HG02884 (cell line): Measurements from ENCODE around the gene PLOD2.
"Not testable (repeated sequence)": the region's sequence is repeated elsewhere in the genome, so short reads cannot be mapped to it uniquely, and the experiment has no call there.

Experiments
- ATAC-seq: cut with Tn5 transposase; IDR thresholded peaks from one replicate; pipeline ENCODE4 v1.9.1; 2021; ENCODE audit warnings: mild to moderate bottlenecking, moderate library complexity; ENCODE audit not compliant: unreplicated experiment

PLOD2 gene

DNA sequence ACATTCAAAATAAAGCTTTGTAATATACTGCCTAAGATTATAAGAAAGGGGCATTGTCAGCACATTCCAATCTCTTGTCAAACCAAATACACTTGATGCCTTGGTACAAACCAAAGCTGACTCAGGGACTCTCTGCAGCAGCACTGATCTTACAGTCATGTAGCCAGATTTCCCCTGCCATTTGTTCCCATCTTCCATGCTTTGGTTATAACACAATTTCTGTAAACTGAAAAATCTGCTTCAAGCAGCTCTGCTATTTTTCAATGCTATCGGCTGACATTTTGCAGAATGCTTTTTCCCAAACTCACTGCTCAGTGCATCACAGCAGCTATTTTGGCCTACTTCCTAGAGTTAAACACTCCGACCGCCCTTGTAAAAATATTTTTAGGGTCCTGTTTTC, 18.2 kb downstream of the PLOD2 start:
- ATAC-seq, result no peak

DNA sequence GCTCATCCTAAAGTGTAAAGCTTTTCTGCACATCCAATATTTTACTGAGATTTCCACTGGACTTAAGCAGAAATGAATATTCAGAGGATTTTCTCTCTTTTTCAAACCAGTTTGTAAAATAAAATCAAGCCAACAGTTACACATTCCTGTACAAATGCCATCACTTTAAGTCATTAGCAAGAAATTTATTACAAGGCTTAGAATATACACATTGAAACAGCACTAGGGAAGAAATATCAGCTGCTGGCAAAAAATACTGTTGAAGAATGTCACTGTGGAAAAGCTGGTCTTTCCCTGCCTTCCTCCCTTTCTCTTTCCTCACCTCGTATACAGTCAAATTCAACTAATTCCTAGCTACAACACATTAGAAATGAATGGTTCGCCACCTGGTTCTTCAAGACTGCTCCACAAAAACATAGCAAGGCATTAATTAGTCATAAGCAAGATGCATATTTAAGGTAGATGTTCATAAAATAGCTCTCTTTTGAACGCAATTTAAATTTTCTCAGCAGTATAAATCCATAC, 21.3 kb downstream of the PLOD2 start:
- ATAC-seq, result no peak

DNA sequence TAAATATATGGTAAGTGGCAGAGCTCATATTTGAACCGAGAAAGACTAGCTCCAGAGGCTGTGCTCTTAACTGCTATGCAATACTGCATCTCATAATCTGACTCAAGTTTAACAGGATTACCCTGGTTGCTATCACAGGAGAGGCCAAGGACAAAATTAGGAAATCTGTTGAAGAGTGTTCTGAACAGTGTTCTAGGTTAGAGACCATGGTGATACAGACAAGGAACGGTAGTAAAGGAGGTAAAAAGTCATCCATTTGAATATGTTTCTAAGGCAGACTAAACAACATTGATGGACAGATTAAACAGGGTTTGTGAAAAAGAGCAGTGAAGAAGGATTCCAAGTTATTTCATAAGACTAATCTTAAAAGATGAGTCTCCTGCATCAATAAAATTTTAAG, 22.1 kb downstream of the PLOD2 start:
- ATAC-seq, result no peak

DNA sequence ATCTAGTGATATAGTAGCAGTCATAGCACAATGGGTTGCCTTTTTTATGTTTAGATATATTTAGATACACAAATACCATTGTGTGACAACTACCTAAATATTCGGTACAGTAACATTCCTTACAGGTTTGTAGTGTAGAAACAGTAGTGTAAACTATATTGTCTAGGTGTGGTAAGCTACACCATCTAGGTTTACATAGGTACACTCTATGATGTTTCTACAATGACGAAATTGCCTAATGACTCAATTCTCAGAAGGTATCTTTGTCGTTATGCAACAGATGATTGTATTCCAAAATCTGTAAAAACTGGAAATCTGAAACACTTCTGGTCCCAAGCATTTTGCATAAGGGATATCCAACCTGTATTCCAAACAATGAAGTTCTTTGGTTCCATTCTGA, 24.3 kb downstream of the PLOD2 start:
- ATAC-seq, result no peak

DNA sequence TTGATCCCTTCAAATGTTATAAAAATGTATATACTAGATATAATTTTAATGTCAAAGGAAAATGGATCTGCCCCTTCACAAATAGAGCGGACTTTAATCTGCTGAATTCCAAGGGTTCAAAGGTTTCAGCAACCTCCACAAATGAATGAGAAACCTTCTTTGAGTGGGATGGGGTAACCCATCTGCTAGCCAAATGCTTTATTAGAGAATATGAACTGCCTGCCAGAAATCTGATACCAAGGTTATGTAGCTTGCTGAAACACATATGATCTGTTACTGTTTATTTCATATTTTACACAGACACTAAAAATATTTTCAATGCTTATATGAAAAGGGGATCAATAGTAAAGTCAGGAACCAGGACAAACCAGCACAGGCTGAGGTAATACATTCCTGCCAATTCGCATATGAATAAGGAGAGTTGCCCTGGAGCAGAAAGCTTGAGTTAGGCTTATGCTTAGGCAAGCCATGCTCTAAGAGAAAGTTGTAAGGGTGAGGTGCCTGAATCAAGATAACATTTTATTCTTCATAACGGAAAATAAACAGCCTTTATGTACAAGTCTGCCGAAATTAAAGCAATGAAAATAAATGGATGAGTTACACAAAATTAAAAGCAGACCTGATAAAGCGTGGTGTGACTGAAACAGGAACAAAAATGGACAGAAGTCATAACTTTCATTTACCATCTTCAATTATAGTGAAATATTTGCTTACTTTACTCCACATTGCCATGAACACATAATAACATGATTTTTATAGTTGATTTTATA, 26.5 kb downstream of the PLOD2 start:
- ATAC-seq, result no peak

DNA sequence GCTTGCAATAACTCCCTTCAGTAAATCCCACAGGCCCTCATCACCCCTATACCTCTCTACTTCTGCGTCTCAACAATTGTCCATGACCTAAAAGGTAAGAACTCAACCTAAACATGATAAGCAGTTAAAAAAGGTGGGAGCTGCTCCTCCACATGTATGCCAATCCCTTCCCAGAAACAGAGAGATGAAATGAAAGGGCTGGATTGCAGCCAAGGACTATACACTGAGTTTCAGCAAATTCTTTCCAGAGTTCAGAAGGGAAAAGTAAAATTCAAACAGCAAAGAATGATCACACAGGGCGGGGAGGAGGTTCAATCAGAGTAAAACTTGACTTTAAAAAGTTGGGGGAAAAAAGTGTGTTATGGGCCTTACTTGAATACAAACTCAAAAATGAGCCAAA, 27.5 kb downstream of the PLOD2 start:
- no peak for ATAC-seq

DNA sequence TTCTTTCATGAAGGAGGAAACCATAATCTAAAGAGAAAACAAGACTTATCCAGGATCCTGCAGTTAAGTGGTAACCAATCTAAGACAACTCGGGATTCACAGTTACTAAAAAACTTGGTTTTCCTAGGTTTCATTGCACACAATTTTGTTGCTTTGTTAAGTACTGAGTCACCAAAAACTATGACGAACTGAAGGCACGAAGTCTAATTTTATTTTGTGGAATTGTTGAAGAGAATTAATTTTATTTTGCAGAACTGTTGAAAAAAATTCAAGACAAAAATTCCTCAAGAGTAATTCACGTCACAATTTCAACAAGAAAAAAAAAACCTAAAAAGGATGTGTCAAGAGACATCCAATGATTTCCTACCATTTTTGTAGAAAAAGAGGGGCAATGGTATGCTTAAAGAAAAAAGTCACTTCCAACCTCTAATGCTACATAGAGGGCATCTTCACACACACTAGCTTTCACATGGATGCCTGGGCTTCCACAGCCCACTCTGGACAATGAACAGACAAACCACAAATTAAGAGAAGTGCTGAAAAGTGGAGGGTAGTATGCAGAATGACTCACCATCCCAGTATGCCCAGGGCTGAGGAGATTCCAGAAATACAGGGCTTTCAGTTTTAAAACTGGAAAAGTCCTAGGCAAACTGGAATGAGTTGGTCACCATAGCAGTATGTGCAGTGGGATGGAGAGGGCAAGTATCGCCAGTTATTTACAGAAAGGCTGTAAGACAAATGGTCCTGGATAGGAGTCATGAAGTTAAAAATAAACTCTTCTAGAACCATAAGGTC, 29.2 kb downstream of the PLOD2 start:
- no peak for ATAC-seq

DNA sequence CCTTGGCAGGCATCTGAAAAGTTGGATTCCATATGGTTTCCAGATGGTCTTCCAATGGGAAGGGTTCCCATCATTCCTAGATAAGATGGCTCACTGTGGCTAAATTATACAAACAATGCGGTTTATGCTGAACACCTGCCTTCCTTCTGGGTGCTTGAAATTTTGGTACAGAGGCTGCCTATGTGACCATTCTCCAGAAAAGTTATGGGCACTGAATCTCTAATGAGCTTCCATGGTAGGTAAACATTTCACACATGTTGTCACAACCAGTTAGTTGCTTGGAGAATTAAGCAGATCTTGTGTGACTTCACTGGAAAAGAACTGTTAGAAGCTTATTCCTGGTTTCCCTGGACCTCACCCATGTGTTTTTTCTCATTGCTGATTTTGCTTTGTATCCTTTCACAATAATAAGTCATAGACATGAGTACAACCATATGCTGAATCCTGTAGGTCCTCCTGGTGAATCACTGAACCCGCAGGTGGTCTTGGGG, 30.1 kb downstream of the PLOD2 start:
- no peak for ATAC-seq

DNA sequence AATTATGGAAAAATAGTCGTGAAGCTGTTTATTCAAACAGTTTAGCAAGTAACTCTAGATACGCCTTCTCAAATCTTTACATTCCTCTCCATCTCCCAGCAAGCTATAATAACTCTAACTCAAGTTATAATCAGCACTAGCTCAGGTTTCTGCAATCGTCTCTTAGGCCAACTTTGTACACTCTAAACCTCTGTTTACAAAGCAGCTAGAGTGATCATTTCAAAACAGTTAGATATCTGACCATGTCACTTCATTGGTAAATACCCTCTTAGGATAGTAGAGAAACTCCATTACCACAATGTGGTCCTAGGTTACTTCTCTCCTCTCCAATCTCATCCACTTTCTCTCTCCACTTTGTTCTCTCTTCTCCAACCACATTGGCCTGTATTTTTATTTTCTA, 31.2 kb downstream of the PLOD2 start:
- ATAC-seq, result no peak

DNA sequence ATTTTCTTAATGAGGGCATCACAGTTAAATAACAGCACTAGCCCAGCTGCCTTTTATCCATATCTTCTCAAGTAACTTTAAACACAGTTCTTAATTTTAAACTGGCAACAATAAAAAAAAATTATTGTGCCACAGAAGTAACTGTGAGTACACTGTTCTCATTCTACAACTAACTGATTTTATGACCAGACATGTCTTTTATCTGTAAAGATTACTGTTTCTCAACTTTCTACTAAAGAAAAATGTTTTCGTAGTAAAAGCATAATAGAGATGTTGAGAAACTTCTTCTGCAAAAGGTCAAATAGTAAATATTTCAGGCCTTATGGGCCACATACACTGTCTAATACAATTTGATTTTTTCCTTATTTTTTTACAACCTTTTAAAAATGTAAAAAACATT, 32.0 kb downstream of the PLOD2 start:
- no peak for ATAC-seq

DNA sequence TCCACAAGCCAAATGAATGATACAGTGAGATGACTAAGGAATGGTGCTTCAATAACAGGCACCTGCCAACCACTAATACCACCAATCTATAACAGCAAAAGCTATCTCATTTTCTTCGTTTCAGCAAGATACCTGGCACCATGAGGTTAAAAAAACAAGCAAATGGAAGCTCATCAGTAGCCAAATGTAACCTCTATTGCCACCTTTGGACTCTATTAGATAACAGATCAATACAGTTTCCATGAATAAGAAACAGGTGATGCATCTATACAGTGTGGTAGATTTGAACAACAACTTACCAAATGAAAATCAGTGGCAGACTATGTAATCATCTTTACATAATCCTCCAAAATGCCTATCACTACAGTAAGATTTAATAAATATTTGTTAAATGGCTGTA, 32.8 kb downstream of the PLOD2 start:
- no peak for ATAC-seq

DNA sequence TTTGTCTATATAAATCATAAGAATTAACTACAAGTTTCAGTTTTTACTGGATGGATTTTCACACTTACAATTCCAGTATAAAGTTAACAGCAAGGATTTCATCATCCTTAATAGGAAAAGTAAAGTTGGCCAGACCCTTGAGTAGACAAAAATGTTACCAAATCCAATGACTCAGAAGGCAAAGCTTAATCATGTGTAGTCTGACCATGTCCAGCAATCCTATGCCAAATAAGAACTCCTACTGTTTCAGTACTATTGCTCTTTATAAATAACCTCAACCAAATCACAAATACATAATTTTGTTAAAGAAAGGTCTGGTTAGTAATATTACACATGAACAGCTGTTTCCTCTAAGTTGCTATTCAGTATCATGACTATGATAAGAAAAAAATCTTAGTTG, 35.0 kb downstream of the PLOD2 start:
- no peak for ATAC-seq

DNA sequence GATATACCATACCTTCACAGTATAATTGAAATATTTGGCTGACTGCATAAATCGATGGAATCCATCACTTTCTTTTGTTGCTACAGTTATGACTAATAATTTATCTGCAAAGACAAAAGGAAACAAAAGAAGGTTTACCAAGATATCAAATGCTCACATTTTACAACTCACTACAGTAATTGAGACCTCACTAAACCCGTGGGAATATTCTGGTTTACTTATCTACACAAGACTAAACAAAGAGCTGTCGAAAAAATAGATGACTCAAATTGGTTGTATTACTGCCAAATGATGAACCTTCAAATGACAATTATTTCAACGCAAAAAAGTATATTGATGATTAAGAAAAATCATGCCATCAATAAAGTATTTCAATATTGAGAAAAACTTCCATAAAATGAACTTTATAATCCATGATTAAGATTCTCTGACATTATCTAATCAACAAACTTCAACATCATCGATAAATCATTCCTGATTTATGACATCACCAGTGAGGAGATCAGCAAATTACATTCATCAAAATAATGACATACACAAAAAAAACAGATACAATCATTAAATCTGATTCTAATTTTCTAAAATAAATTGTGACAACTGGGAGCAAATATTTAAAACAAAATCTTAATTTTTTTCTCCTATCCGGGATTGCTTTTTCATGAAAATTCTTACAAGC, 36.7 kb downstream of the PLOD2 start:
- no peak for ATAC-seq

DNA sequence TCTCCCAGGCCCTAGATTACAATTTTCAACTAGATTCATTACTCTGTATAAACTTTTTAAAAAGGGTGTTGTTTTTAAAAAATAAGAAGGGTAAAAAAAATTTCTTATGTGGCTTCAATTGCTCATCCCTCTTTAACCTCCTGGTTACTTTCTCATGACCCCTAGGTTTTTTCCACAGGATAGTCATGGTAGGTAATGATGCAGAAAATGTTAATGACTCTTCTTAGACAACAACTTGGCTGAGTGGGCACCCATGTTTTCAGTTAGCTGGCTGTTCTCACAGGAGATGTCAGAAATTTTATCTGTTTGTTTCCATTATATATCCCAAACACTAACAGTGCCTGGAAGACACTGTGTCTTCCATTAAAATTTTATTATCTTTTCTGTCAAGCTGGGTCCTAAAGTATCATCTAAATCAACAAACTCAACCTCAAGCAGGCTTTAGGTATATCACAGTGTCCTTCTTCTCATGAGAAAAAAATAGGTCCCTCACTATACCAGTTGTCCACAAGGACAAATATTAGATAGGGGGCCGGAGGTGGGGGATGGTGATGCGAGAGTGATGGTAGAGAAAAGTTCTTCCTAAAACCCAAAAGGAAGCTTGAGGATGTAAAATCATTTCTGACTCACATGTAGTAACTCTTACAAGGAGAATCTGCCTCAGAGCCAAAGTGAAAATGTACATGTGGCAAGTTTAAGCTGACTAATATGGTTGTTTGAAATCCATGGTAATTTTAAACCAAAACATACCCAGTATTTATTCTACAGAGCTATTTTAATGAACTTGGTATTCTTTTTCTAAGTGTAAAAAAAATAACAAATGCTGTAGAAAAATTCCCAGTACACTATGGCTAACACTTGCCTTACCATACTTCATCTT, 43.3 kb downstream of the PLOD2 start:
- no peak for ATAC-seq

DNA sequence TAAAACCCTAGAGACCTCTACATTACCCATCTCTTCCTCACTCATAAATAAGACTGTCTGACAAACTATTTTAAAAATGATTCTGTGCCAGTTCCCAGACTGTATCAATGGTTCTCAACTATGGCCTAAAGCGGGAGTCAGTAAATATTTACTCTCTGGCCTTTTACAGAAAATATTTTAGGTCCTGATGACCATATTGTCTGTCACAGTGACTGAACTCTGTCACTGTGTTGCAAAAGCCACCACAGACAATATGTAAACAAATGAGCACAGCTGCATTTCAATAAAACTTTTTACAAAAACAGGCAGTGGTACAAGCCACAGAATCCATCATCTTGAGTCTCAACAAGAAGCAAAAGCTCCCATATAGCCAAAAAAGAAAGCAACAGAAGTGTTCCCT, 45.4 kb downstream of the PLOD2 start:
- no peak for ATAC-seq

DNA sequence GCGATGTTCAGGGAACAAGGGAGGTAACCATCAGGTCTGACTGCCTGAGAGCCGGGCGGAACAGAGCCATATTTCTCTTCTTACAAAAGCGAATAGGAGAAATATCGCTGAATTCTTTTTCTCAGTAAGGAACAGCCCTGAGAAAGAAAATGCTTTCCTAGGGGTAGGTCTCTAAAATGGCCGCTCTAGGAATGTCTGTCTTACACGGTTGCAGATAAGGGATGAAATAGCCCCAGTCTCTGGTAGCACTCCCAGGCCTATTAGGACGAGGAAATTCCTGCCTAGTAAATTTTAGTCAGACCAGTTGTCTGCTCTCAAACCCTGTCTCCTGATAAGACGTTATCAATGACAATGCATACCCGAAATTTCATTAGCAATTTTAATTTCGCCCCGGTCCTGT, 47.2 kb downstream of the PLOD2 start:
- not testable (repeated sequence) for ATAC-seq

DNA sequence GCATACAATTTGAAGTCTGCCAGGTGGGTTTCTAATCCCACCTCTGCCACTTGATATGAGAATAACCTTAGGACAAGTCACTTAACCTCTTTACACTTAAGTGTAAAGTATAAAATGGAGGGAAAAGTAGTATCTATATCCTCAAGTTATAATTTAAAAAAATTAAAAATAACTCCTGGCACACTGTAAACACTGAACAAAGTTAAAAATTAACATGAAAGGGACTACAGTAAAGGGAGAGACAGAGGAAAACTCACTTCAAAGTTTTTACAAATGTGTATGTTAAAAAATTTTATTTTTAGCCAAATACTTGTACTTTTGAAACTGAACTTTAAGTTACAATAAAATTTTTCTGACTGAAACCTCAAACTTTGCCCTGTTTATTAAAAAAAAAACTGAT, 49.6 kb downstream of the PLOD2 start:
- no peak for ATAC-seq

DNA sequence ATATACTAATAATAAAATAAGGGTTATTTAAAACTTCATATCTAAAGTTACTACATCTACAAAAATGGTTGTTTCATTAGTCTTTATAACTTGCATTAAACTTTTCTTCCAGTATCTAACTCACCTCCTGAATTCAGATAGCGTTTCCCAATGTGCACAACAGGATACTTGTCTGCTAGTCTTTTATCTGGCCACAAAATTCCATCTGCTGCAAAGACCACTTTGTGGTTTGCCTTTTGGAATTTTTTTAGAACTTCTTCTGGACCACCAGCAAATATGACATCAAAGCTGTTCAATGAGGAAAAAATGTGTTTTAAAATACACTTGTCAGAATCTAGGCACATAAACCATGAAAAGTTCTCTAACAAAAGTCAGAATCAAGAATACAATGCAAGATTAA, 50.8 kb downstream of the PLOD2 start:
- no peak for ATAC-seq

DNA sequence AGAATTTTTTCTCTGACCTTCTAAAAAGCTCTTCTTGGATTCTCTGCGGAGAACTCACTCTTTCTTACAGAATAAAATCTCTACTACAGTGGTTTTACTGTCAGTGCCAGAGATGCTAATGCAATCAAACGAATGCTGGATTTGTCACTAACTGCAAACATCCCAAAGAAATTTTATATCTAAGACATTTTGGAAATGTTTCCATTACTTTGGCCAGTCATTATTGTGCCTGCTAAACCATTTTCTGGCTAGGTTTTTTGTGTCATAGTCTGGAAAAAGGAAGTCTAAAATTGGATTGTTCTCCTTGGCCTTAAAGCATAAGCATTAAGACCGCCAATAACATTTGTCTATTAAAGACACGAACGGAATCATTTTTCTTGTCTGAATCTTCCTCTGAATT, 54.0 kb downstream of the PLOD2 start:
- ATAC-seq, result no peak

DNA sequence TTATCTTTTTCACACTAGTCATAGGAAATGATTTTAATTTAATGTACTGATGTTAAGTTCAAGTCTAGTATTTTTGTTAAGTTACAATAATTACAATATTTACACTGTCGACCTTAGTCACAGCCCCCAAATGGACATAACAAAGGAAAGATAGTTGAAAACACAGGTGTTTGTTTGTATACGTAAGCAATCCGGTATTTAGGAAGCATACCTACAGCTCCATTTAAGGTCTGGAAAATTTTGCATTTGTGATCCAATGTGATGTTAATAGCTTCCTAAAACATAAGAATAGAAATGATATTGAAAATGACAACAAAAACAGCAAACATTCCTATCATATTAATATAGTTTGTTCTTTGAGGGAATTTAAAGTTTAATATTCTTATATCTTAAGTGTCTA, 56.9 kb downstream of the PLOD2 start:
- ATAC-seq, result no peak

DNA sequence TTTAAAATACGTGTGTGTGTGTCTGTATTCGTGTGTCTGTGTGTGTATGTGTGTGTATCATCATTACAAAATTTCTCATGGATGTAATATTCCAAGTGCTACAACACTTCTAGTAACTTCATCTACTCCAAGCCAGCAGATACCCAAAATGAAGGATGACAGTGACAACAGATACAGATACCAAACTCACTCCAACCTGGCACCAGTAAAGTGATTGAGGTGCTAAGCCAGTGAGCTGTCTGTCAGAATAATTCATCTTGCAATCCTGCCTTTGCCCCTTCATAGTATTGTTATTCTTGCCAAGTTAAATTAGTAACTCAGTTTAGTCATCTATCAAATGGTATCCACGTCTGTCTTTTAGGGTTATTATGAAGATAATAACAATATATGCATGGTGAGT, 58.1 kb downstream of the PLOD2 start:
- ATAC-seq, result no peak
